Cardiac muscle cell (in vitro differentiated cells and primary cell): Measurements from ENCODE around the gene SMARCC1. TPM values are rescaled to one million over a fixed set of nuclear protein-coding genes. Genes with fewer than 3 reads are reported as not detected.

Experiments
- DNase-seq, 2 donors: peaks; one replicate each; pipeline versions ENCODE4 v3.0.0 to v3.0.0-alpha.2; 2010 to 2017; ENCODE audit warnings: low read depth in 1 of 2, low spot score in 1 of 2
- H3K27ac ChIP-seq: fragments of 200-600 bp; sonication (generic); 2 replicates; pipeline ENCODE4 v1.5.1; 2016
- H3K27me3 ChIP-seq: fragments of 200-600 bp; sonication (generic); 2 replicates; pipeline ENCODE4 v1.6.0; 2016; ENCODE audit warnings: control low read depth
- H3K36me3 ChIP-seq: fragments of 200-600 bp; sonication (generic); 2 replicates; pipeline ENCODE4 v1.5.1; 2016; ENCODE audit warnings: control low read depth
- H3K4me1 ChIP-seq: fragments of 200-600 bp; sonication (generic); 2 replicates; pipeline ENCODE4 v1.8.1; 2017; ENCODE audit warnings: low read depth, mild to moderate bottlenecking, mixed run types
- H3K4me3 ChIP-seq: fragments of 200-600 bp; sonication (generic); 2 replicates; pipeline ENCODE4 v1.5.1; 2016; ENCODE audit warnings: mild to moderate bottlenecking
- H3K9me3 ChIP-seq: fragments of 200-600 bp; sonication (generic); 2 replicates; pipeline ENCODE4 v1.5.1; 2017; ENCODE audit warnings: low read depth, mild to moderate bottlenecking, control low read depth
- polyA plus RNA-seq: library from polyadenylated mRNA; unstranded; fragments of >200 nt; fragmentation: Nextera tagmentation; extraction: Ambion mirVana; gene quantifications from 2 replicates; pipeline ENCODE4 v1.2.1, GENCODE V29; 2016
- total RNA-seq: library from RNA; depleted of rRNA; stranded (reverse); fragments of >200 nt; gene quantifications from 2 replicates; pipeline ENCODE4 v1.2.3, GENCODE V29; 2016
- TF ChIP-seq, protein P1 (sequence below): IDR thresholded peaks from 2 replicates; pipeline ENCODE4 v1.5.1; 2012; ENCODE audit warnings: low read depth, mild to moderate bottlenecking, low read length

The SMARCC1 gene
- total and polyA plus RNA-seq, 2 experiments from 2014 or later: 86.9 to 109 TPM

GRCh38 chr3:47669026-47669749 is 112.5 kb downstream of the SMARCC1 start:
- H3K4me1 ChIP-seq: no peaks in the 10 kb centered on the region
- peaks cover 50% of the 10 kb centered on the region for H3K36me3 ChIP-seq
- no peaks in the 10 kb centered on the region for H3K9me3 ChIP-seq
- peak in 1 of 2 donors; percentile 19 for DNase-seq
- H3K27ac ChIP-seq: no peak overlapping the region
- H3K27me3 ChIP-seq: no peaks in the 10 kb centered on the region
- TF ChIP-seq, protein P1, sequence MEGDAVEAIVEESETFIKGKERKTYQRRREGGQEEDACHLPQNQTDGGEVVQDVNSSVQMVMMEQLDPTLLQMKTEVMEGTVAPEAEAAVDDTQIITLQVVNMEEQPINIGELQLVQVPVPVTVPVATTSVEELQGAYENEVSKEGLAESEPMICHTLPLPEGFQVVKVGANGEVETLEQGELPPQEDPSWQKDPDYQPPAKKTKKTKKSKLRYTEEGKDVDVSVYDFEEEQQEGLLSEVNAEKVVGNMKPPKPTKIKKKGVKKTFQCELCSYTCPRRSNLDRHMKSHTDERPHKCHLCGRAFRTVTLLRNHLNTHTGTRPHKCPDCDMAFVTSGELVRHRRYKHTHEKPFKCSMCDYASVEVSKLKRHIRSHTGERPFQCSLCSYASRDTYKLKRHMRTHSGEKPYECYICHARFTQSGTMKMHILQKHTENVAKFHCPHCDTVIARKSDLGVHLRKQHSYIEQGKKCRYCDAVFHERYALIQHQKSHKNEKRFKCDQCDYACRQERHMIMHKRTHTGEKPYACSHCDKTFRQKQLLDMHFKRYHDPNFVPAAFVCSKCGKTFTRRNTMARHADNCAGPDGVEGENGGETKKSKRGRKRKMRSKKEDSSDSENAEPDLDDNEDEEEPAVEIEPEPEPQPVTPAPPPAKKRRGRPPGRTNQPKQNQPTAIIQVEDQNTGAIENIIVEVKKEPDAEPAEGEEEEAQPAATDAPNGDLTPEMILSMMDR: no peak
- H3K4me3 ChIP-seq: no peak overlapping the region

- no peak for DNase-seq
- Histone ChIP-seq H3K27ac (no peak overlapping the region), H3K36me3 (peaks cover 38% of the 10 kb centered on the region)
These were observed 115.6 kb downstream of the SMARCC1 start for GRCh38 chr3:47666118-47666517.

DNA sequence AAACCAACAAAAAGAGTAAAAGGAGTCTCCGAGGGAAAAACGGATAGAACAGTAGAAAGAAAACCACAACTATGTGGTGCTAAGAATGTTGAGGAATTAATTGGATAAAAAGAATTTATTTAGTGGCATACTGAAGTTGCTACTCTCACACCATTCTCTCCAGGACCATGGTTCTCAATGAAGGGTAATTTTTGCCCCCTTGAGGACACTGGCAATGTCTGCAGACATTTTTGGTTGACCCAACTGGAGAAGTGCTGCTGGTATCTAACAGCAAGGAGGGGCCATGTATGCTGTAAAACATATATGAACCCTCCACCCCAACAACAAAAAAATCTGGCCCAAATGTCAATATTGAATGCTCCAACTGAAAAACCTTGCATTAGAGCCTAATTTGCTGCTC is 117.2 kb downstream of the SMARCC1 start:
- no peaks in the 10 kb centered on the region for H3K4me1 ChIP-seq
- H3K27me3 ChIP-seq: no peaks in the 10 kb centered on the region
- H3K36me3 ChIP-seq: peaks cover 37% of the 10 kb centered on the region
- H3K27ac ChIP-seq: no peak overlapping the region
- DNase-seq: peak; percentile 2 to 12
- no peaks in the 10 kb centered on the region for H3K9me3 ChIP-seq
- TF ChIP-seq, protein P1: peak; percentile 35
- H3K4me3 ChIP-seq: no peak overlapping the region

More at GRCh38 chr3:47666118-47666517, 115.6 kb downstream of the SMARCC1 start:
- Histone ChIP-seq H3K27me3 (no peaks in the 10 kb centered on the region), H3K9me3 (no peaks in the 10 kb centered on the region), H3K4me1 (no peaks in the 10 kb centered on the region), H3K4me3 (no peak overlapping the region)
- TF ChIP-seq, protein P1: no peak

DNA sequence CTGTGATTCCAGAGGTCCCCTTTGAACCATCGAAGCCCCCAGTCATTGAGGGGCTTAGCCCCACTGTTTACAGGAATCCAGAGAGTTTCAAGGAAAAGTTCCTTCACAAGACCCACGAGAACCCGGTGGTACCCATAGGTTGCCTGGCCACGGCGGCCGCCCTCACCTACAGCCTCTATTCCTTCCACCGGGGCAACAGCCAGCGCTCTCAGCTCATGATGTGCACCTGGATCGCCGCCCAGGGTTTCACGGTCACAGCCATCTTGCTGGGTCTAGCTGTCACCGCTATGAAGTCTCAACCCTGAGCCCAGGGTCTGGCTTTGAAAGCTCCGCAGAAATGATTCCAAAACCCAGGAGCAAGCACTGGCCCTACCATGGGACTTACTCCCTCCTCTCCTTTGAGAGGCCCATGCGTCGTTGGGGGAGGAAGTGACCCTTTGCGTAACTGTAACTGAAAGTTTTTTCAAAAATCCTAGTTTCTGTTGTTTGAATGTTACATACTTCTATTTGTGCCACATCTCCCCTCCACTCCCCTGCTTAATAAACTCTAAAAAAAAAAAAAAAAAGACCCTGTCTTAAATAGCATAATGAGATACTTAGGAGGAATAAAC is 118.0 kb downstream of the SMARCC1 start:
- DNase-seq: no peak
- no peaks in the 10 kb centered on the region for H3K9me3 ChIP-seq
- no peaks in the 10 kb centered on the region for H3K4me1 ChIP-seq
- H3K27me3 ChIP-seq: no peaks in the 10 kb centered on the region
- H3K27ac ChIP-seq: peak overlapping the region; percentile 23
- no peak overlapping the region for H3K4me3 ChIP-seq
- TF ChIP-seq, protein P1: no peak
- peaks cover 31% of the 10 kb centered on the region for H3K36me3 ChIP-seq

DNA sequence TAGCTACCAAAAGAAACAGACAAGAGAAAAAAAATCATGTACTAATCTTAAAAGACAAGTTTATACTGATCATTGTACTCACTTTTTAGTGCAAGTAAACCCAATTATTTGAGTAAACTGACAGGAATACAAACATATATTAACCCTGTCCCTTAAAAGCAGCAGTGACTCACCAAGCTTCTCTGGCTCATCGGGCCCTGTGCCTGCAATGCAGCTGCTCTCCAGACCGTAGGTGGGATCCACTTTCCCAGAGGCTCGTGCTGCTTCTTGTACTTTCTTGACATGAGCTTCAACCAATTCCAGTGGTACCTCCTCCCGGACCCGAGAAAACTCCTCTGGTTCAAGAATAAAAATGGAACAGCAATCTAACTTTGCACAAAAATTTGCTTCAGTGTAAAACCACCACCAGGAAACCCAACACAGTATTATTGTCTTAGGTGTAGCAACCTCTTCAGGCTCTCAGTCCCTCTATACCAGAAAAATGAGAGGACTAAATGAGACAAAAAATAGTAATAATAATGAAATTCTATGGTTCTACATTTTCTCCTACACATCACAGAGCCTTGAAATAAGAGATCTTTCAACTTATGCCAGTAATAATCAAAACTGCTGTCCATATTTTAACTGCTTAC is 120.5 kb downstream of the SMARCC1 start:
- Histone ChIP-seq H3K9me3 (no peaks in the 10 kb centered on the region), H3K27me3 (no peaks in the 10 kb centered on the region), H3K4me1 (no peaks in the 10 kb centered on the region), H3K36me3 (peaks cover 31% of the 10 kb centered on the region), H3K27ac (peak overlapping the region; percentile 26), H3K4me3 (no peak overlapping the region)
- TF ChIP-seq, protein P1: no peak
- DNase-seq: peak in 1 of 2 donors; percentile 55
